Vagina (tissue), 2 donors: ENCODE results near the gene MED15. TPM values are rescaled to one million over a fixed set of nuclear protein-coding genes. Genes with fewer than 3 reads are reported as not detected.
"Not testable (repeated sequence)": the region's sequence is repeated elsewhere in the genome, so short reads cannot be mapped to it uniquely, and the experiment has no call there.

Experiments used
- DNase-seq, 2 donors: peaks; one replicate each; pipeline ENCODE4 v3.0.0-alpha.2; 2017; ENCODE audit errors: extremely low spot score in 2 of 2
- H3K27ac ChIP-seq: fragments of 200-600 bp; sonication (generic); one replicate; pipeline ENCODE4 v1.5.1; 2019
- H3K27me3 ChIP-seq: fragments of 200-600 bp; sonication (generic); one replicate; pipeline ENCODE4 v1.5.1; 2019
- H3K36me3 ChIP-seq, 2 donors: fragments of 200-600 bp; sonication (generic); one replicate each; pipeline ENCODE4 v1.5.1; 2017 to 2019
- H3K4me1 ChIP-seq: fragments of 200-600 bp; sonication (generic); one replicate; pipeline ENCODE4 v1.5.1; 2019
- H3K4me3 ChIP-seq, 2 donors: fragments of 200-600 bp; sonication (generic); 1 replicate in 1 of 2; 2 replicates in 1 of 2; pipeline ENCODE4 v1.5.1; 2016 to 2019
- H3K9me3 ChIP-seq: fragments of 200-600 bp; sonication (generic); one replicate; pipeline ENCODE4 v1.5.1; 2019
- CTCF ChIP-seq, 3 experiments: fragments of 450-650 bp in 2 of 3; fragments of 200-600 bp in 1 of 3; sonication (generic) in 1 of 3; IDR thresholded peaks; one replicate each; pipeline ENCODE4 v1.5.1; 2017 to 2019; ENCODE audit warnings: antibody characterized with exemption in 3 of 3, mild to moderate bottlenecking in 2 of 3, moderate library complexity in 2 of 3
- POLR2A ChIP-seq, 2 donors: fragments of 450-650 bp; IDR thresholded peaks; one replicate each; pipeline ENCODE4 v1.6.1; 2017; ENCODE audit warnings: antibody characterized with exemption in 2 of 2, mild to moderate bottlenecking in 2 of 2, moderate library complexity in 2 of 2
- POLR2AphosphoS5 ChIP-seq, 2 donors: sonication (generic); formaldehyde crosslinking; IDR thresholded peaks; one replicate each; pipeline ENCODE4 v1.9.0; 2017; ENCODE audit warnings: antibody characterized with exemption in 2 of 2, mild to moderate bottlenecking in 2 of 2, low read depth in 1 of 2; ENCODE audit not compliant: insufficient read depth in 1 of 2
- intact Hi-C: fragments of 100-400 bp; cut with DNase I; formaldehyde crosslinking; loops from one replicate; pipeline ENCODE4 v1.15.1; 2023
- total RNA-seq: library from RNA; depleted of rRNA; stranded (reverse); fragments of >200 nt; gene quantifications from one replicate; pipeline ENCODE4 v1.2.3, GENCODE V29; 2016

Gene MED15
- total RNA-seq, 1 donor from 2014 or later, result 72.2 TPM

DNA sequence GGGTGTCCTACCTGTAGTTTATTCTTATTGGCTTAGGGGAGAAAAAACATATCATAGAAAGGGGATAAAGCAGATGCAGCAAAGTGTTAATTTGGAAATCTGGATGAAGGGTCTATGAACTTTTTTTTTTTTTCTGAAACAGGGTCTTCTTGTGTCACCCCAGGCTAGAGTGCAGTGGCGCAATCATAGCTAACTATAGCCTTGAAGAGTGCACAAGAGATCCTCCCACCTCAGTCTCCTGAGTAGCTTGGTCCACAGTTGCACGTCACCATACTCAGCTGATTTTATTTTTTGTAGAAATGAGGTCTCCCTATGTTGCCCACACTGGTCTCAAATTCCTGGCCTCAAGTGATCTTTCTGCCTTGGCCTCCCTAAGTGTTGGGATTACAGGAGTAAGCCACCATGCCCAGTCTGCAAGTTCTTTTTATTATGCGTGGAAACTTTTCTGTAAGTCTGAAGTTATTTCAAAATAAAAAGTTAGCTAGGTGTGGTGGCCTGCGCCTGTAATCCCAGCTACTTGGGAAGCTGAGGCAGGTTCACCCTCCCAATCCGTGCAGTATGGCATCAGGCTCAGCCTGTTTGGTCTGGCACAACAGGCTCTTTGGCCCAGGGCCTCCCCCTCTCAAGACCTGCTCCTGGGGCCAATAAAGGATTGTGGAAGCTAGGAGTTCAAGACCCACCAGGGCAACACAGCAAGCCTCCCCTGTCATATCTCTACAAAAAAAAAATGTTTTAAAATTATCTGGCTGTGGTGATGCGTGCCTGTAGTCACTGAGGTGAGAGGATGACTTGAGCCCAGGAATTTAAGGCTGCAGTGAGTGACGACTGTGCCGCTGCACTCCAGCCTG is 111.9 kb downstream of the MED15 start:
- intact Hi-C loops, result no loop called here
- no peak for DNase-seq
- Histone ChIP-seq H3K9me3 (no peaks in the 10 kb centered on the region), H3K27ac (no peak overlapping the region), H3K36me3 (no peaks in the 10 kb centered on the region), H3K4me3 (no peak overlapping the region), H3K27me3 (no peaks in the 10 kb centered on the region), H3K4me1 (no peaks in the 10 kb centered on the region)
- TF ChIP-seq POLR2A (IDR thresholded peaks at IDR 0.05) (no peak), POLR2AphosphoS5 (IDR thresholded peaks at IDR 0.05; ENCODE audit: insufficient read depth in 1 of 2, low read depth in 1 of 2) (no peak), CTCF (IDR thresholded peaks at IDR 0.05) (no peak)

DNA sequence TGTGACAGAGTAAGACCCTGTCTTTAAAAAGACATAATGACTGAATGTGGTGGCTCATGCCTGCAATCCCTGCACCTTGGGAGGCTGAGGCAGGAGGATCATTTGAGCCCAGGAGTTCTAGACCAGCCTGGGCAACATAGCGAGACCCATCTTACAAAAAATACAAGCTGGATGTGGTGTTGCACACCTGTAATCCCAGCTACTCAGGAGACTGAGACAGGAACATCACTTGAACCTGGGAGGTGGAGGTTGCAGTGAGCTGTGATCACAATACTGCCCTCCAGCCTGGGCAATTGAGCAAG is 112.4 kb downstream of the MED15 start:
- H3K4me3 ChIP-seq, H3K36me3 ChIP-seq, H3K27ac ChIP-seq, DNase-seq, H3K4me1 ChIP-seq, H3K27me3 ChIP-seq, H3K9me3 ChIP-seq, intact Hi-C loops: not testable (repeated sequence)

DNA sequence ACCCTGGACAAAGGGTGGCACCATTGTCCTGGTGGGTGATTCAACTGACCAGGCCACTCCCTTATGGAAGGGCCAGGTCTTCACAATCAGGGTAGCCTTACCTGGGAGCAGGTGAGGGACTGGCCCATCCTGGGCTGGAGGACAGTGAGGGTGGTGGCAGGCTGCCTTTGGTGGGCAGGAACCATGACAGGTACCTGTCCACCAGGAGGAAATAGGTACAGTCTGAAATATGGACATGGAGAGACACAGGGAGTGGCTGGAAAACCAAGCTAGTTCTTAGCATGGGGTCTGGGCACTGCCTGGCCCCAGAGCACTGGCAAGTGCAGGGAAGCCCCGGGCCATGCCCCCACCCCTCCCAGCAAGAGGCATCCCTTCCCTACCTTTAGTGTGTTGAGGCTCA is 113.8 kb downstream of the MED15 start:
- Histone ChIP-seq H3K9me3 (no peaks in the 10 kb centered on the region), H3K4me1 (no peaks in the 10 kb centered on the region), H3K27me3 (no peaks in the 10 kb centered on the region), H3K4me3 (no peak overlapping the region), H3K36me3 (no peaks in the 10 kb centered on the region), H3K27ac (no peak overlapping the region)
- DNase-seq, result no peak
- intact Hi-C loops, result no loop called here
- no peak for TF ChIP-seq POLR2A (IDR thresholded peaks at IDR 0.05)
- TF ChIP-seq POLR2AphosphoS5 (IDR thresholded peaks at IDR 0.05; ENCODE audit: insufficient read depth in 1 of 2, low read depth in 1 of 2), result no peak

- H3K9me3 ChIP-seq, result no peaks in the 10 kb centered on the region
- intact Hi-C loops, result no loop called here
- H3K27me3 ChIP-seq, result no peaks in the 10 kb centered on the region
- H3K36me3 ChIP-seq, result no peaks in the 10 kb centered on the region
- H3K27ac ChIP-seq, result no peak overlapping the region
- DNase-seq, result no peak
- no peak overlapping the region for H3K4me3 ChIP-seq
- H3K4me1 ChIP-seq, result no peaks in the 10 kb centered on the region
- TF ChIP-seq POLR2A (IDR thresholded peaks at IDR 0.05) (no peak), CTCF (IDR thresholded peaks at IDR 0.05) (no peak)
Observed at GRCh38 chr22:20622650-20623339, 115.4 kb downstream of the MED15 start.

DNA sequence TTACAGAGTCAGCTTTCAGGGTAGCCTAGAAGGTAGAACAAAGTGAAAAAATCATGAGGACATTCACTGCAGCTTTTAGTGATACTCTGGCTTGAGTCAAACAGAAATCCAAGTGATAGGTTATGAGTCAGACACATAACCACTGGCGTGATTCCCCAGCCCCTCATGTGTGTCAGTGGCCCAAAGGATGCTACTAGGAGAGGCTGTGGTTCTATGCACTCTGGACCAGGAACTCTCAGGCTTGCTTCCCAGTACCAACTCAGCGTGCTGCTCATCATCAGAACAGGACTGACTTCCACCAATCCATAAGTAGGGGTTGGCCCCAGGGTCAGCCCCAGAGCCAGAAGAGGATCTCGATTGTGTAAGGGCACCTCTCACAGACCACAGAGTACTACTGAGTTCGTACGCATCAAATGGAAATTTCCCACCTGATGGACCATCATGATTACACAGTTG is 116.8 kb downstream of the MED15 start:
- TF ChIP-seq POLR2AphosphoS5 (IDR thresholded peaks at IDR 0.05; ENCODE audit: insufficient read depth in 1 of 2, low read depth in 1 of 2) (no peak), CTCF (IDR thresholded peaks at IDR 0.05) (no peak), POLR2A (IDR thresholded peaks at IDR 0.05) (no peak)
- H3K4me3 ChIP-seq, result no peak overlapping the region
- intact Hi-C loops, result no loop called here

DNA sequence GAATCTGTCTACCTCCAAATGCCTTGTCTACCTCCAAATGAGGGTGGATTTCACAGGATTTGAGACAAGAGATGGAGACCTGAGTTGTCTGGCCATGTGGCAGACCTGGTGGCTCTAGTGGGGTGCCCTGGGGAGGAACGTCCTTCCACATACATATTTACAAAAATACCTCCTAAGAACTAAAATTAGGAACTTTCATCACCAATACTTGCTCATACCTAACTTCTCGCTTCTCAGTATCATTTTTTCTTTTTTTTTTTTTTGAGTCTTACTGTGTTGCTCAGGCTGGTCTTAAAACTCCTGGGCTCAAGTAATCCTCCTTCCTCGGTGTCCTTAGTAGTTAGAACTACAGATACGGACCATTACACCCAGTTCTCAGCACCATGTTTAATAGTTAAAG is 117.9 kb downstream of the MED15 start:
- intact Hi-C loops, result no loop called here
- Histone ChIP-seq H3K36me3 (no peaks in the 10 kb centered on the region), H3K4me3 (no peak overlapping the region), H3K27me3 (no peaks in the 10 kb centered on the region), H3K9me3 (no peaks in the 10 kb centered on the region), H3K27ac (no peak overlapping the region), H3K4me1 (no peaks in the 10 kb centered on the region)
- no peak for TF ChIP-seq POLR2A (IDR thresholded peaks at IDR 0.05)
- TF ChIP-seq POLR2AphosphoS5 (IDR thresholded peaks at IDR 0.05; ENCODE audit: insufficient read depth in 1 of 2, low read depth in 1 of 2), result no peak
- no peak for TF ChIP-seq CTCF (IDR thresholded peaks at IDR 0.05)
- no peak for DNase-seq

More for the DNA sequence above, 116.8 kb downstream of the MED15 start:
- H3K27me3 ChIP-seq, result no peaks in the 10 kb centered on the region
- H3K9me3 ChIP-seq, result no peaks in the 10 kb centered on the region
- H3K4me1 ChIP-seq, result no peaks in the 10 kb centered on the region
- DNase-seq, result no peak
- no peak overlapping the region for H3K27ac ChIP-seq
- no peaks in the 10 kb centered on the region for H3K36me3 ChIP-seq
